DMS114 treated with DMSO at 0.1 percent for 48 hours (cell line): Measurements from ENCODE around the gene UBE2J2.

ENCODE experiments used
- DNase-seq: peaks from one replicate; lab custom pipeline; 2025; ENCODE audit not compliant: unreplicated experiment; lab: John Stamatoyannopoulos, UW

UBE2J2 gene

DNA sequence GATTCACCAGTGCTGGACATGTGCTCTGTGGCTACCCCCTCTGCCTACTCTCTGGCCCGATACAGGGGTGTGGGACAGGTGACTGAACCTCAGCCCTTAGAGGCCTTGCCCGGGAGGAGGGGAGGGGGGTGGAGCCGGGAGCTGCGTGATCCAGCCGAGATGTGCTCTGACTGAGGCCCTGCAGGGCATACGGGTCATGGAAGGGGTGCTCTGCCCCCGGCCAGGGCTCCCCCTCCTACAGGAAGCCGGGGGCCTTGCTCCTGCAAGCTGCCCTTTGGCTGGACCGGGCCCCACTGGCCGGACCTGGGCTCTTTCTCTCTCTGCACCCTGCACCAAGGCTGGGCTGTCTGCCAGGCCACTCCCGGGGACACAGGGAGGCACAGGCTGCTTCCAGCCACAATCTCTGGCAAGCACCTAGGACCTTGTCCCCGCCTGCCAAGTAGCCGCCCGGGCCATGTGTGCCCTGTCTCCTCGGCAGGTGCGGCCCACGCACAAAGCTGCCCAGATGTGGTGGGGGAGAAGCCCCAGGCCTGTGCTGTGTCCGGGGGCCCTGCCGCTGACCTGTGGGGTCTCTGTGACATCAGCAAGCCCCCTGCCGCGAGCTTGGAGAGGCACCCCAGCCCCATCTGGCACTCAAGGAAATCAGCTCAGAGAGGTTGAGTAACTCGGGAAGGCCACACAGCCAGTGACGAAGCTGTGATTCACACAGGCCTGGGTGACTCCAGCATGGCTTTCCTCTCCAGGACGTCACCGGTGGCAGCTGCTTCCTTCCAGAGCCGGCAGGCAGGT is 8.1 kb upstream of the UBE2J2 start:
- no peak for DNase-seq

DNA sequence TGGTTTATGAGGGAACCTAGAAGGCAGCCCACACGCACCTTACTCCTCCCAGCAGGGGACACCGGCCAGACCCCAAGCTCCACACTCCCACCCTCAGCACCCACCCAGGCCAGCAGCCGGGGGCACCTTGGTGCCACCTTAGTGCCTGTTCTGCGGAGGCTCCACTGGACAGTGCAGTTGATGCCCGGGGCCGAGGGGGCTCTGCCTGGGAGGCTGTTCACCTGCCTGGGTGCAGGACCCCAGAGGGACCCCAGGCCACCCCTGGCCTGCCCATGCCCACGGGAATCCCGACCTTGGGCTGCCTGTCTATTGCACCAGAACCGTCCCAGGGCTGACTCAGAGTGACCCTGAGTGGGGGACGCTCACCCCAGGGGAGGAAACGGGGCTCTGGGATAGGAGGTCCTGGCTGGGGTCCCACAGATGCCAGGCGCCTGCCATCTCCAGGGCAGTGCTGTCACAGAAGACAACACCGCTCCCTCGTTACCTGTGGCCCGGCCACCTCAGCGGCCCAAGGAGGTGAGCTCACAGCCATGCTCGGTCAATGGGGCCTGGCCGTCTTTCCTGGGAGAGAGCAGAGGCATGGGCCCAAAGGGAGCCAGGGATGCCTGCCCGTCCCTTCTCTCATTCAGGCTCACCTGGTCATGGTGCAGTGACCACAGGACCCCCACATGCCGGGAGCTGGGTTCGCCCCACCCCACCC is 7.3 kb upstream of the UBE2J2 start:
- no peak for DNase-seq

DNA sequence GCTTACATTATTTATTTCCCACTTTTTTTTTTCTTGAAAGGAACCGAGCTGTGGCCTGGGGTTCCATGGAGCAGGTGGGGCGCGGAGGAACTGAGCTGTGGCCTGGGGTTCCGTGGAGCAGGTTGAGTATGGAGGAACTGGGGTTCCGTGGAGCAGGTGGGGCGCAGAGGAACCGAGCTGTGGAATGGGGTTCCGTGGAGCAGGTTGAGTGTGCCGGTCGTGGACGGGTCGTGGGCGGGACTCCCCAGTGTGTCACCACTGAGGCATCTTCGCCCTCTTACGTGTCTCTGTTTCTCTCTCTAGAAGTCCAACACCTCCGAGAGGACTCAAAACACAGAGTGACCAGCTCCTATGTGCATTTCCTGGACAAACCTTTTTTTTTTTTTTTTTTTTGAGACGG is 5.4 kb upstream of the UBE2J2 start:
- DNase-seq: no peak

DNA sequence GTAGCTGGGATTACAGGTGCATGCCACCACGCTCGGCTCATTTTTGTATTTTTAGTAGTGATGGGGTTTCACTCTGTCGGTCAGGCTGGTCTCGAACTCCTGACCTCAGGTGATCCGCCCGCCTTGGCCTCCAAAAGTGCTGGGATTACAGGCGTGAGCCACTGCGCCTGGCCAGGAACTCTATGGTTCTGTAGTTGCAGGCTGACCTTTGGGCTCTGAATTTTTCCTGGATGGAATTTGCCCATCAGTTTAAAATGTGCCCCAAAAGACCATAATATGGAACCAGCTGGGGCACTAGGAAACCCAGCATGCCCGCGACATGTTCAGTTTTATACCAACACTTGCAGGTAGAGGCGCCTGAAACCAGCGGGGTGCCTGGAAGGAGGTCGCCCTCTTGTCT is 5.0 kb upstream of the UBE2J2 start:
- DNase-seq: no peak

DNA sequence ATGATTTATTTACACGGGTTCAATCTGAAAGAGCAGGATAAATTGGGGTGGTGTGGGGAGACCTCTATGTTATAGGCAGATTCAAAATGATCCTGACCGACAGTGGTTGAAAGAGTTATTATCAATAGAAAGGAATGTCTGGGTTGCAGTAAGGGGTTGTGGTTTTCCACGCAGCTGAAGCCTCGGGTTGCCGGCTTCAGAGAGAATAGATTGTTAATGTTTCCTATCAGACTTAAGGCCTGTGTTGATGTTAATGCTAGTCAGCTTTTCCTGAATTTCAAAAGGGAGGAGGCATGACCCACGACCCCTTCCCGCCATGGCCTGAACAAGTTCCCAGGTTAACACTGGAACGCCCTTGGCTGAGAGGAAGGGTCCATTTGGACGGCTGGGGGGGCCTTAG is 2.2 kb upstream of the UBE2J2 start:
- DNase-seq: no peak

DNA sequence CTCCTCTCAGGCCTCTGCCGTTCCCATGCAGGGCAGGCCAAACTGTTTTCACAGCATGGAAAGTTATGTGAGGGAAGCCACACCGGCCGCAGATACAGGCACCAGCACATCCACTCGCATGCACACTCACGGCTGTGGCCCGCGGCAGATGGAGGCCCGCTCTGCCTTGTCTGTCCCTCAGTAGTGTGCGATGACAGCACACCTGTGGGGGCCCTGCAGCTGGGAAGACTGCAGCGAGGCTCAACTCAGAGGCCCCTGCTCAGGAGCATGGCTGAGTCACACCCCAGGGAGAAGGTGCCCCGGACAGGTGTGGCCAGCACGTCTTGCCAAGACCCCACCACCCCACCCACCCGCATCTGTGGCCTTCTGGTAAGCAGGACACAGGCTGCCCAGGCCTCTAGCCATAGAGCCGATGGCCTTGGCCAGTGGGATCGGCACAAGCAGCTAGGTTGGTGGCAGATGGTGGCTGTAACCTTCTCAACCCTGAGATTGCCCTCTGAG is 1.3 kb upstream of the UBE2J2 start:
- no peak for DNase-seq

DNA sequence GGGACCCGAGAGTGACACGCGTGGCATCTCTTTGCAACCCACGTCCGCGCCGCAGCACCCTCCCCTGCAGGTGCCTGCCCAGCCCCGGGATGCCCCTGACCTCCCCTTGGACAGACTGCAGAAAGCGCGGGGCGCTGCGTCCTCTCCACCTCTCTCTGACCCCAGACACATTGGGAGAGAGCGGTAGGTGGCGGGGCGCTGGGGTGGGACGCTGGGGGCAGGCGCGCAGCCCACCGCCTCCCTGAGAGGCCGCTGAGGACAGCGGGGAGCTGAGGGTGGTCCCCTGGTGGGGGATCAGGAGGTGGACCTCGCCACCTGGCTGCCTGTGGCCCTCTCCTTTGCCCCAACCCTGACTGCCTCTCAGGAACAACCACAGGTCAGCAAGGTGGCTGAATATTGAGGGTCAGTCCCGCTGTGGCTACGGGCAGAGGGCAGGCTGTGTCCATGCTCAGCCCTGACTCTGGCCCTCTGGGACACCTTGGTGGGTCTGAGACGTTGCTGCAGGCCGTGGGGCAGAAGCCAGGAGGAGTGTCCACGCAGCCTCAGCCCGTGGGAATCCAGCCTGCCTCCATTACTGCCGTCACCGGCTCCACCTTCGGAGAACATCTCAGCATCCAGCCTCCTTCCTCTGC is 761 bp upstream of the UBE2J2 start:
- DNase-seq: no peak

DNA sequence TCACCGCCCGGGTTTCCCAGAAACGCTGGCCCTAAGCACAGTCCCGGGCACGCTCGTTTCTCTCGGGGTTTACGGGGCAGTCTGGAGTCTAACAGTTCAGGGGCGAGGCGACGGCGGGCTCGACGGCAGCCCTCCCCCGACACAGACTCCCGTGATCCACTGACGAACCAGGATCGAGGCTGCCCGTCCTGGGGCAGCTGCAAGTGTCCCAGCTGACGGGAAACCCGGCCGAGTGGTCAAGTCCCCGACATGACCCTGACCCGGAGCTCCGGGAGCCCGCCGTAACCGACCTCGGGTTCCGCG is 494 bp downstream of the UBE2J2 start:
- DNase-seq: no peak

DNA sequence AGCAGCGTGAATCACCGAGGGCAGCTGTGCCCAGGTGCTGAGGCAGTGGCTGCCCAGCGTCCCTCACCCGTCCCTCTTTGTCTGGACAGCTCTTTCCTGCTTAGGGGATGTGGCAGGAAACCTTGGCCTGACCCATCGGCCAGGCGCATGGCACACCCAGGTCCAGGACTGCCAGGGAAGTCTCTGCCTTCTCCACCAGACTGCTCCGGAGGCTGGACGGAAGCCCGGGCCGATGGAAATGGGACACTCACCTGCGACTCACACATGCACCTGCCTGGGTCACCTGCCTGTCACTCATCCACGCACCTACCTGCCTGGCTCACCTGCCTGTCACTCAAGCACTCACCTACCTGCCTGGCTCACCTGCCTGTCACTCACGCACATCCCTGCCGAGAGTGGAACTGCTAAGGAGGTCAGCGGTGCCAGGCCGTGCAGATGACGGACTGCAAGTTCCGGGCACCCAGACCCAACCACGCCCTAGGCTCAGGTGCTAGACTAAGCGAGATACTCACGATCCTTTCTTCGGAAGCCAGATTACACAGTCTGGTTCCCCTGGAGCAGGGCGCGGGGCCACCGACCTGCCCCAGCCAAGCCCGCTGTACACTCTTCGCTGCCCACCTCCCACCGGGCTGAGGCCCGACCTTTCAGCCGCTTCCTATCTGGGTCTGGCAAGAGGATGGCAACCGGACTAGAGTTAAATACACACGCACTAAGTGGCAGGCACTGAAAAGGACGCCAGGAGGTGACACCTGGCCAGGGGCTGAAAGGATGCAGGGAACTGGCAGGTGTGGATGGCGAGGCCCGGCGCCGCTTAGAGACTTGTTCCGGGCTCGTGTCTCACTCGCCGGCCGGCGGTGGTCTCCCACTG is 1.1 kb downstream of the UBE2J2 start:
- no peak for DNase-seq

DNA sequence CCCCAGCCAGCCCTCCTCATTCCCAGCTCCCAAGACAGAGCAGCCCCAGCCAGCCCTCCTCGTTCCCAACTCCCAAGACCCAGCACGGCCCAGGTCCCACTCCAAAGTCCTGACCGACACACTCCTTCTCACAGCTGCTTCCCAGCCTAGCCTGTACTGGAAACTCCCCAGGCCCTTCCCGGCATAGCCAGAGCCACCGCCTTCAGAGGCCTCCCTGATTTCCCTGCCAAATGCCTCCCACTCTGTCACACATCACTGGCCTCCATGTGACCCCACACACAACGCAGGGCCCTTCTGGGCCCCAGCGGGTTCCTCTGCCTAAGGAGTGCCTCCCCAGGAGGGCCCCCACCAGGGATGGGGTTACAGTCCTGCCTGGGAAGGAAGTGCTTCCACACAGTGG is 2.8 kb downstream of the UBE2J2 start:
- DNase-seq: no peak

DNA sequence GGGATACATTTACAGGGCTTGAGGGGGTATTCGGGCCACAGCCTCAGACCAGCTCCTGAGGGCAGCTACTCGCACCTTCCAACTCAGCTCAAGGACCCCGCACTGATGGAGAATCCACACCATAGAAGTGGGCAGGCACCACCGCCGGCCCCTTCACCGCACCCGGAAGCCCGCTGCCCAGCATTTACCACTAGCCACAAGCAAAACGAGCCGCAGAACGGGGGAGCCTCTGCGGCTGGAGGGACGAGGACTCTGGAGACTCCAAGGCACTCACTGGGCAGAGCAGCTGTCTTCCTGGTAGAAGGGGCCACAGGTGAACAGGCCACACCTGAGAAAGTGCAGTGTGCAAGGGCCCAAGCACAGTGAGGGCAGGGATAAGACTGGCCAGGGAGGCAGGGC is 5.4 kb downstream of the UBE2J2 start:
- DNase-seq: no peak

DNA sequence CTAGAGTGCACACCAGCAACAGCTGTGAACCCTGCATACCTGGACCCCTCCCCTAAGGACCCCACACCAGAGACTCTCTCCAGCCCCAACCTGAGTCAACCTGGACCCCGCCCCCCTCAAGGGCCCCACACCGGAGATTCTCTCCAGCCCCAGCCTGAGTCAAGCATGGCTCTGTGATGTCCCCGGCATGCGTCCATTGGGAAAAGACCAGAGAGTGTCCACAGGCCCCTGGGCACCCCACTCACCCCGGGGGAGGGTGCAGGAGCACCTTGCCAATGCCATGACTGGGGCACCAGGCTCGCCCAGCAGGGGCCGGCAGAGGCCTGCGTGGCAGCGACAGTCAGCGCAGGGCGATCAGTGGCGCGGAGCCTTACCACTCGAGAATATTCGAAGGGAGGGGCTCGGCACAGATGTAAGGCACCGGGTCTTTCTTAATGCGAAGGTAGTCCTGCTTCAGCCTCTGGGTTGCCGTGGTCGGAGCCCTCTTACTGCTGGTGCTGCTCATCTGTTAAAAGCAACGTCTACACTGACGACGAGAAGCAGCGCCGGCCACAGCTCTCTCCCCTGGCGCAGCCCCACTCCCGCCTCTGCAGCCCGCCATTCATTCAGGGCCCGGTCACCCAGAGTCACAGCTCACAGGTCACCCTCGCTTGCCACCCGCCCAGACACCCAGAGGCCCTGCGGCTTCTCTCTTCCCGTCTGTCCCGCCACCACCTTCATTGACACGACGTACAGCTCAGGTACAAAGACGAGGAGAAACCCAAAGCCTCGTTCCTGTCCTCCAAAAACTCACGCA is 6.0 kb downstream of the UBE2J2 start:
- no peak for DNase-seq

DNA sequence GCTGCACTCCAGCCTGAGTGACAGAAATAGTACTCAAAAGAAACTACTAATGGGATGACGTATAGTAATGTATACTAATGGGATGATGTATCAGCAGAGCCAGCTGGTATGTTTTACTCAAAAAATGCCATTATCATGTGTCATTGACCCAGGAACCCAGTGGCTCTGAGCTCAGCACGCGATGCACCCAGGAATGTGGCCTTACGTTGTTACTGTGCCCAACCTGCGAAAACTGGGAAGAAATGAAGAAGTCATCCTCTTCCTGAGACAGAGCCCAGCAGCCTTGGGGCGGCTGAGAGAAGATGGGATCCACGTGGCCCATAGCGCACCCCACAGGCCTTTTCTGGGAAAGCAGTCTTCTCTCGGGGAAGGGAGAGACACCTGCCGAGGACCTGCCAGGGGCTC is 8.8 kb downstream of the UBE2J2 start:
- no peak for DNase-seq

DNA sequence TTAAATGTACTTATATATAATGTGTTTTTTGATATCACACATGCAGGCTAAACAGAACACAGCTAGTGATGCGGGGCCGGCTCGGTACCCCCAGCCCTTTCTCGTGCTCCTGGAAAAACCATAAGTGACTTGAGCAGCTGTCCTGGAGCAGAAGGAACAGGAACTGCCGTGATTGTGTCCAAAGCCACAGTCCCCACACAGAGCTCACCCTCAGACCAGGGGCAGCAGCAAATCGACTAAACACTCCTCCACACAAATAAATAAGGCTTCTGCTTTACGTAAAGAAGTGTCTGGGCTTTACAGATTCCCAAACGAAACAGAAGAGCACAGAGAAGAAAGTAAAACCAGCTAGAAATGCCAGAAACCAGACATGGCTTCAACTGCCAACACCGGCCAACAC is 9.6 kb downstream of the UBE2J2 start:
- DNase-seq: no peak

DNA sequence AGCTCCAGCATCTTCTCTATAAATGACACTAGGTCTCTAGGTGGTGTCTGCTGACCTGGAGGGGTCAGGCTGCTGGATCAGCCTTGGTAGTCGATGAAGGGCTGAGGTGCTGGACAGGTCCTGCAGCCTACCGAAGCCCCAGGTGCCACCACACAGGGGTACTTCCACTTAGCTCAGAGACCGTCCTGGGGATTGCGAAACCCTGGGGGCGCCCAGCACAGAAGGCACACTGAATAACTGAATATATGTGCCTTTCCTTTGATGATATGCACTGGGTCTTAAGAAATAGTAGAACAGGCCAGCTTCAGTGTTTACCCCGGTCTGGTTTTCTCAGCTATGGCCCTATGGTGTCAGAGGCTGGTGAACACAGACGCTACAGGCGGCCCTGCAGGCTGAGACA is 10.9 kb downstream of the UBE2J2 start:
- DNase-seq: no peak

DNA sequence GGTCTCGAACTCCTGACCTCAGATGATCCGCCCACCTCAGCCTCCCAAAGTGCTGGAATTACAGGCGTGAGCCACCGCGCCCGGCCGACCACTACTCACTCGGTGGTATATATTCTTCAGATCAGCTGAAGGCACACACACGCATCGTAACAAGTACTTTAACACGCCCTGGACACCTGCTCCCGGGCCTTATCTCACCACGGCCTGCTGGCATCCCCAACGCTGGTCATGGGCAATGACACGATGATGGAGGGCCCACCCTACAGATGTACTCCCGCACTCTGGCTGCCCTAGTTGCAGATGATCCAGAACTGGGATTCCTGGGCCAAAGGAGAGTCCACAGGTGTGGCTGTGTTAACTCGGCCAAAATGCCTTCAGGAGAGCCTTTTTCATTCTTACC is 11.6 kb downstream of the UBE2J2 start:
- no peak for DNase-seq

DNA sequence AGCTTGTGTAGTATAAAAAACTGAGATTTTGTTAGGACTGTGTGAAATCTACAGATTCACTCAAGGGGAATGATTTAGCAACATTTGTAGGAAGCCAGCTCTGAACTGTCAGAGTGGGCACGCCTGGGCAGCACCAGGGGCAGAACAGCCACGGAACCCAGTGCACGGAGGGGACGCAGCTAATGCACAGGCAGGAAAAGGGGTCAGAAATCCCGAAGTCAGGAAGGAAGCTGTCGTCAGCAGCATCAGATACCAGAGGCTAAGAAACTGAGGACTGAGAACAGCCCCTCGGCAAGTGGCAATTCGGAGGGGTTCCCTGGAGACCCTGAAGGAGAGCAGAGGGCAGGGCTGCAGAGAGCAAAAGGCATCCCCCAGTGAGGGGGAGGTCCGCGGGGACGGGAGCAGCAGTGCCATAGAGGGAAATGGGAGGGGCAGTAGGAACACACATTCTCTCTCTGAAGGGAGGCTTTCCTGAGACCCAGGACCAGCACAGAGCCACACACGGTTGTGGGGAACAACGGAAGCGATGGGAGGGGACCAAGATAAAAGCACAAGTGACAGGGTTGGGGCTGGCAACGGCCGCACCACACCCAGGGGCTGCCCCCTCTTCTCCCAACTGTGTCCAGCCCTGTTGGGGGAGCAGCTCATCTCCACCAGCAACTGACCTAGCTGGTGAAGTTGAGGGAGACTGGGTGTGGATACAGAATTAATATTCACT is 12.7 kb downstream of the UBE2J2 start:
- no peak for DNase-seq

DNA sequence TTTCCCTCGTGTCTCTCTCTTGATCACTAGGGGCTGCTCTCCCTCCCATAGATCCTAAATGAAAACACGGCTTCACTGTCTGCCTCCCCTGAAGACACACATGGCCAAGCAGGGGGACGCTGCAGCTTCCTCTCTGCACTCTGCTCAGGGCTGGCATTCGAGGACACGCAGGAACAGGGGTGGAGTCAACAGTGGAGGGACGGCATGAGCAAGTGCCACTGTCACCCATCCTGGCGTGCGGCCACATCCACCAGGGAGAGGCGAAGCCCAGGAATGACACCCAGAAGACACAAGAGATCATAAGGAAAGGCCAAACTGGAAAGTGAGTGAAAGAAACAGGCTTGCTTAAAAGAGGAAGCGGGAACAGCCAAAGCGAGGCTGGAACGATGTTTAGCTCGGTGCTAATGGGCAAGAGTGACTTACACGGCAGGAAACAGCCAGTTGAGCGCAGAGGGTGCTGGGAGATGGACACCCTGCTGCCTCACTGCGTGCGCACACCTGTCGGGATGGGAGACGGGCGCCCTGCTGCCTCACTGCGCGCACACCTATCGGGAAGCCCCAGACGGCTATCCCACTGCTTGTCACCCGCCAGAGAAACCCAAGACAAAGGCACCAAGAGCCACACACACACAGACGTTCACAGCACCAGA is 13.6 kb downstream of the UBE2J2 start:
- no peak for DNase-seq

DNA sequence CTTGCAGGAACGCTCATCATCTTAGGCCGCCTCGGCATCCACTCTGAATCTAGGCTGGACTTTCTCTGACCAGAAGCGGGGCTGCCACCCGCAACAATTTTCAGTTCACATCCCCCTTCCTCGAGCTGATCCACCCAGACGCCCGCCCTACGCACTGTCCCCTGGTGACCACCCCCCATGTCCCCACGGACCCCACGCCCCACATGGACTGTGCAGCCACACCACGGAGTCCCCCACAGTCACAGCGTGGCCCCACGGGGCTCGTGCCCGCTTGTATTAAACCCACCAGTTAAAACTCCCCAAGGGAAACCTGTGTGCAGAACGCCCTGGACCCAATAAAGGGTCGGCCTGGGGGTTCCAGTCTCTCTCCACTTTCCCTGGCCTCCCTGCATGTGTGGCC is 14.1 kb downstream of the UBE2J2 start:
- no peak for DNase-seq

DNA sequence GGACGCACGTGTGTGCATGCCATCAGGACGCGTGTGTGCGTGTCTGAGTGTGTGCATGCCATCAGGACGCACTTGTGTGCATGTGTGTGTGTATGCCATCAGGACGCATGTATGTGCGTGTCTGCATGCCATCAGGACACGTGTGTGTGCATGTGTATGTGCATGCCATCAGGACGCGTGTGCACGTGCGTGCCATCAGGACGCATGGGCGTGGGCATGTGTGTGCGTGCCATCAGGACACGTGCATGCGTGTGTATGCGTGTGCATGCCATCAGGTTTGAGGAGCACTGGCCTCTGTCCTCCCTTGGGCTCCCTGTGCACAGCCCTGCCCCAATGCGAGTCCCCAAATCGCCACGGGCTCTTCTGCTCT is 14.6 kb downstream of the UBE2J2 start:
- DNase-seq: no peak
